ENCODE measurements around the gene DPEP1. TPM values are rescaled to one million over a fixed set of nuclear protein-coding genes. Genes with fewer than 3 reads are reported as not detected.

The DPEP1 gene
- total RNA-seq, 1 experiment from 2014 or later = 1.1 TPM

- no peak overlapping the region for H3K4me3 ChIP-seq (replicated peaks in 1 of 2; ENCODE audit: low read depth in 1 of 2, low read length in 2 of 2)
- H3K9ac ChIP-seq (ENCODE audit: low read length) = no peak overlapping the region
- ChIA-PET RAD21 (ENCODE audit: low non-redundant PET in 1 of 2, low total read pairs in 2 of 2, uncharacterized antibody in 2 of 2, unreplicated experiment in 2 of 2) (no interaction called here), CTCF (interaction anchor here (1.0 to 1.5 kb wide), 4 partner anchors 8 to 25 kb away, joined by 3 to 10 read pairs (median 4); no protein-coding TSS in a partner anchor), POLR2A (interaction anchor here (1.1 kb wide), 1 partner anchor 25 kb away, joined by 3 read pairs; no protein-coding TSS in a partner anchor)
- H3K9me3 ChIP-seq (ENCODE audit: control insufficient read depth in 1 of 2, insufficient read depth in 1 of 2, low read depth in 1 of 2, low read length in 2 of 2) = no peaks in the 10 kb centered on the region
- no peaks in the 10 kb centered on the region for H3K9me2 ChIP-seq (ENCODE audit: insufficient read depth)
- no peaks in the 10 kb centered on the region for H3K79me2 ChIP-seq (ENCODE audit: insufficient read depth, low read length)
- DNase-seq (ENCODE audit: low read depth, low spot score) = no peak
- no peaks in the 10 kb centered on the region for H3K27me3 ChIP-seq (ENCODE audit: insufficient read depth, low read length)
- intact Hi-C loops (cut with micrococcal nuclease) = no loop called here
- no peak overlapping the region for H3K27ac ChIP-seq (ENCODE audit: low read depth, low read length)
- H3K36me3 ChIP-seq (ENCODE audit: control insufficient read depth in 1 of 2, insufficient read depth in 2 of 2, low read length in 2 of 2) = no peaks in the 10 kb centered on the region
- peak overlapping the region; percentile 69 for H3K4me2 ChIP-seq (ENCODE audit: low read length)
- H4K20me1 ChIP-seq (ENCODE audit: insufficient read depth) = no peaks in the 10 kb centered on the region
- TF ChIP-seq, protein P1, sequence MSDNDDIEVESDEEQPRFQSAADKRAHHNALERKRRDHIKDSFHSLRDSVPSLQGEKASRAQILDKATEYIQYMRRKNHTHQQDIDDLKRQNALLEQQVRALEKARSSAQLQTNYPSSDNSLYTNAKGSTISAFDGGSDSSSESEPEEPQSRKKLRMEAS (IDR thresholded peaks at IDR 0.05) = no peak
- no peak for TF ChIP-seq YY1 (IDR thresholded peaks at IDR 0.05; ENCODE audit: extremely low read depth, insufficient replicate concordance, low read depth, low read length)
- TF ChIP-seq ZBTB33 (IDR thresholded peaks at IDR 0.05; ENCODE audit: extremely low read depth, insufficient replicate concordance, low read length) = no peak
- TF ChIP-seq ZNF274 (IDR thresholded peaks at IDR 0.05; ENCODE audit: low read depth, low read length) = no peak
- no peak for TF ChIP-seq SRF (IDR thresholded peaks at IDR 0.05; ENCODE audit: low read depth)
- TF ChIP-seq CTCF (IDR thresholded peaks at IDR 0.05 in 2 of 3, conservative IDR thresholded peaks at IDR 0.05 in 1 of 3; ENCODE audit: borderline replicate concordance in 1 of 3, insufficient read depth in 1 of 3, low read depth in 2 of 3, low read length in 2 of 3) = peak in 1 of 3 experiments; percentile 12; a peak in 1 of 6 replicates
- ATAC-seq = 0 out of 2 replicates have a peak, but pooled peaks have one; percentile 1
- H2AFZ ChIP-seq (ENCODE audit: low read depth, low read length, poor library complexity, severe bottlenecking) = peak overlapping the region; percentile 82
- peaks cover 16 to 36% of the 10 kb centered on the region in 2 experiments for H3K4me1 ChIP-seq (ENCODE audit: control insufficient read depth in 1 of 2, insufficient read depth in 2 of 2, low read length in 2 of 2)
- BruUV-seq (replicated peaks) = no TSS peak
Measured at GRCh38 chr16:89607937-89608740, 5.3 kb upstream of the DPEP1 start.
